ENCODE results near the gene CD38. TPM values are rescaled to one million over a fixed set of nuclear protein-coding genes. Genes with fewer than 3 reads are reported as not detected.
"Not testable (repeated sequence)": the region's sequence is repeated elsewhere in the genome, so short reads cannot be mapped to it uniquely, and the experiment has no call there.

The CD38 gene
- total RNA-seq, 1 donor from 2014 or later: 0.15 TPM

DNA sequence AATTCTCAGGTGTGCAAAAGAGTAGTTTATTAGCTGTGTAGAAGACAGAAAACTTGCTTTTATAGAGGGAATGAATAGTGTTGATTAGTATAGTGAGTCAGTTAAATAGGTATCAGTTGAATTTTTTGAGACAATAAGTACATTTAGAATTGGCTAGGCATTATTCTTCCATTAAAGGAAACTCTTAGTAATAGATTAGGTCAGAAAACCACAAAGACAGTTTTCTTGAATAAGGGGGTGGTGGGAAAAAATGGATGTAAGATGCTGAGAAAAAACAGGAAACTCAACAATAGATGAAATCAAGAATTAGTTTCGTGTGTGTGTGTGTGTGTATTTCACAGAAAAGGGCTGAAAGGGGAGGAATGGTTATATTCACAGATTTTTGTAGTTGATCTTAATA is 16.8 kb downstream of the CD38 start:
- no peak overlapping the region for H3K27ac Mint-ChIP-seq (ENCODE audit: unreplicated experiment)
- H3K27me3 Mint-ChIP-seq (ENCODE audit: unreplicated experiment): peaks cover 2% of the 10 kb centered on the region
- TF ChIP-seq, protein P1, sequence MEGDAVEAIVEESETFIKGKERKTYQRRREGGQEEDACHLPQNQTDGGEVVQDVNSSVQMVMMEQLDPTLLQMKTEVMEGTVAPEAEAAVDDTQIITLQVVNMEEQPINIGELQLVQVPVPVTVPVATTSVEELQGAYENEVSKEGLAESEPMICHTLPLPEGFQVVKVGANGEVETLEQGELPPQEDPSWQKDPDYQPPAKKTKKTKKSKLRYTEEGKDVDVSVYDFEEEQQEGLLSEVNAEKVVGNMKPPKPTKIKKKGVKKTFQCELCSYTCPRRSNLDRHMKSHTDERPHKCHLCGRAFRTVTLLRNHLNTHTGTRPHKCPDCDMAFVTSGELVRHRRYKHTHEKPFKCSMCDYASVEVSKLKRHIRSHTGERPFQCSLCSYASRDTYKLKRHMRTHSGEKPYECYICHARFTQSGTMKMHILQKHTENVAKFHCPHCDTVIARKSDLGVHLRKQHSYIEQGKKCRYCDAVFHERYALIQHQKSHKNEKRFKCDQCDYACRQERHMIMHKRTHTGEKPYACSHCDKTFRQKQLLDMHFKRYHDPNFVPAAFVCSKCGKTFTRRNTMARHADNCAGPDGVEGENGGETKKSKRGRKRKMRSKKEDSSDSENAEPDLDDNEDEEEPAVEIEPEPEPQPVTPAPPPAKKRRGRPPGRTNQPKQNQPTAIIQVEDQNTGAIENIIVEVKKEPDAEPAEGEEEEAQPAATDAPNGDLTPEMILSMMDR (IDR thresholded peaks at IDR 0.05; ENCODE audit: unreplicated experiment): no peak
- no peak overlapping the region for H3K4me3 Mint-ChIP-seq (ENCODE audit: unreplicated experiment)
- no peaks in the 10 kb centered on the region for H3K9me3 Mint-ChIP-seq (ENCODE audit: unreplicated experiment)
- no peaks in the 10 kb centered on the region for H3K36me3 Mint-ChIP-seq (ENCODE audit: low read depth, unreplicated experiment)
- no peak for DNase-seq (ENCODE audit: low spot score)
- no peaks in the 10 kb centered on the region for H3K4me1 Mint-ChIP-seq (ENCODE audit: unreplicated experiment)

GRCh38 chr4:15797320-15797719 is 19.2 kb downstream of the CD38 start:
- Mint-ChIP-seq H3K9me3 (ENCODE audit: unreplicated experiment) (no peaks in the 10 kb centered on the region), H3K36me3 (ENCODE audit: low read depth, unreplicated experiment) (no peaks in the 10 kb centered on the region)
- TF ChIP-seq, protein P1 (IDR thresholded peaks at IDR 0.05; ENCODE audit: unreplicated experiment): no peak

GRCh38 chr4:15799141-15799540 is 21.0 kb downstream of the CD38 start:
- Mint-ChIP-seq H3K27ac (ENCODE audit: unreplicated experiment) (no peak overlapping the region), H3K4me3 (ENCODE audit: unreplicated experiment) (no peak overlapping the region), H3K36me3 (ENCODE audit: low read depth, unreplicated experiment) (no peaks in the 10 kb centered on the region), H3K9me3 (ENCODE audit: unreplicated experiment) (no peaks in the 10 kb centered on the region), H3K27me3 (ENCODE audit: unreplicated experiment) (no peaks in the 10 kb centered on the region), H3K4me1 (ENCODE audit: unreplicated experiment) (no peaks in the 10 kb centered on the region)
- TF ChIP-seq, protein P1 (IDR thresholded peaks at IDR 0.05; ENCODE audit: unreplicated experiment): no peak
- no peak for DNase-seq (ENCODE audit: low spot score)

More at GRCh38 chr4:15797320-15797719, 19.2 kb downstream of the CD38 start:
- no peak overlapping the region for H3K27ac Mint-ChIP-seq (ENCODE audit: unreplicated experiment)
- H3K4me1 Mint-ChIP-seq (ENCODE audit: unreplicated experiment): no peaks in the 10 kb centered on the region
- DNase-seq (ENCODE audit: low spot score): no peak
- H3K4me3 Mint-ChIP-seq (ENCODE audit: unreplicated experiment): no peak overlapping the region
- peaks cover 2% of the 10 kb centered on the region for H3K27me3 Mint-ChIP-seq (ENCODE audit: unreplicated experiment)

DNA sequence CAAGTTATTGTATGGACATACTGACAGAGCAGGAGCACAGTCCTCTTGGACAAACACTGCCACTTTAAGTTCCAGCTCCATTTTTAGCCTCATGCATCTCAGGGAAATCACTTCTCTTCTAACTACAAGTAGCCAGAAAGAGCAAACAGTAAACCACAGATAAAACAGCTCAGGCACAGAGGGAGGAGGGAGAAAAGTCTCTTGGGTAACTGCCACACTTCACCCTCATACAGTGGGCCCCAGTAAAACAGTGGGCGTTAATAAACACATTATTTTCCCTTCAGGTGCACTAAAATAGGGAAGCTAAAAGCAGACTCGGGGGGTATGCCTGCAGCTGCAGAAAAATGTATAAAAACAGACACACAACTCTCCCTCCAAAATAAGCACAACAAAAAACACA is 21.6 kb downstream of the CD38 start:
- Mint-ChIP-seq H3K4me1 (ENCODE audit: unreplicated experiment) (no peaks in the 10 kb centered on the region), H3K9me3 (ENCODE audit: unreplicated experiment) (no peaks in the 10 kb centered on the region), H3K36me3 (ENCODE audit: low read depth, unreplicated experiment) (no peaks in the 10 kb centered on the region), H3K27ac (ENCODE audit: unreplicated experiment) (no peak overlapping the region), H3K27me3 (ENCODE audit: unreplicated experiment) (no peaks in the 10 kb centered on the region), H3K4me3 (ENCODE audit: unreplicated experiment) (no peak overlapping the region)
- no peak for DNase-seq (ENCODE audit: low spot score)
- TF ChIP-seq, protein P1 (IDR thresholded peaks at IDR 0.05; ENCODE audit: unreplicated experiment): no peak

GRCh38 chr4:15802497-15802896 is 24.4 kb downstream of the CD38 start:
- H3K27me3 Mint-ChIP-seq (ENCODE audit: unreplicated experiment); DNase-seq (ENCODE audit: low spot score); H3K9me3 Mint-ChIP-seq (ENCODE audit: unreplicated experiment); H3K4me1 Mint-ChIP-seq (ENCODE audit: unreplicated experiment); H3K4me3 Mint-ChIP-seq (ENCODE audit: unreplicated experiment); H3K36me3 Mint-ChIP-seq (ENCODE audit: low read depth, unreplicated experiment); H3K27ac Mint-ChIP-seq (ENCODE audit: unreplicated experiment): not testable (repeated sequence)

Measured in endothelial cell (in vitro differentiated cells).